DND-41 (cell line): Measurements from ENCODE around the gene SEPTIN5.

Source experiments
- ATAC-seq: fragments of 200-7000 bp; cut with Tn5 transposase; 3 replicates; pipeline ENCODE4 v1.9.1; 2021; ENCODE audit warnings: low read depth; ENCODE audit not compliant: insufficient read depth
- DNase-seq: peaks from one replicate; pipeline ENCODE4 v3.0.0-alpha.2; 2020
- H2AFZ ChIP-seq: 2 replicates; pipeline ENCODE4 v1.6.0; 2012; ENCODE audit warnings: low read depth, low read length
- H3K27ac ChIP-seq: 2 replicates; pipeline ENCODE4 v1.5.1; 2012; ENCODE audit warnings: low read length, inconsistent platforms
- H3K27me3 ChIP-seq: fragments of 200-600 bp; sonication (generic); 2 replicates; pipeline ENCODE4 v1.6.0; 2012; ENCODE audit warnings: low read length, mild to moderate bottlenecking, inconsistent platforms; ENCODE audit not compliant: insufficient read depth, poor library complexity
- H3K36me3 ChIP-seq: 2 replicates; pipeline ENCODE4 v1.5.1; 2012; ENCODE audit warnings: low read length, inconsistent platforms; ENCODE audit not compliant: insufficient read depth
- H3K4me1 ChIP-seq: 2 replicates; pipeline ENCODE4 v1.5.1; 2012; ENCODE audit warnings: mild to moderate bottlenecking, low read length; ENCODE audit not compliant: insufficient read depth
- H3K4me2 ChIP-seq: 2 replicates; pipeline ENCODE4 v1.6.0; 2012; ENCODE audit warnings: mild to moderate bottlenecking, moderate library complexity, low read length, inconsistent platforms; ENCODE audit not compliant: insufficient read depth
- H3K4me3 ChIP-seq, 2 experiments: fragments of 200-600 bp in 1 of 2; shearing (Covaris generic) in 1 of 2; 2 replicates each; pipeline ENCODE4 v1.5.1; 2012 to 2016; ENCODE audit warnings: inconsistent platforms in 2 of 2, low read length in 2 of 2, mild to moderate bottlenecking in 2 of 2, low read depth in 1 of 2, moderate library complexity in 1 of 2
- H3K79me2 ChIP-seq: 2 replicates; pipeline ENCODE4 v1.6.0; 2012; ENCODE audit warnings: low read length, inconsistent platforms; ENCODE audit not compliant: insufficient read depth
- H3K9ac ChIP-seq: 2 replicates; pipeline ENCODE4 v1.6.0; 2012; ENCODE audit warnings: low read depth, mild to moderate bottlenecking, inconsistent platforms, low read length, moderate library complexity
- H3K9me3 ChIP-seq: 2 replicates; pipeline ENCODE4 v1.5.1; 2012; ENCODE audit warnings: low read length, moderate library complexity, mild to moderate bottlenecking, inconsistent platforms; ENCODE audit not compliant: insufficient read depth, severe bottlenecking
- H4K20me1 ChIP-seq: 2 replicates; pipeline ENCODE4 v1.6.0; 2012; ENCODE audit warnings: low read length; ENCODE audit not compliant: insufficient read depth
- EZH2 ChIP-seq: IDR thresholded peaks from 3 replicates; pipeline ENCODE4 v1.6.1; 2012; ENCODE audit warnings: borderline replicate concordance, low read depth, mild to moderate bottlenecking, moderate library complexity, low read length, inconsistent platforms; ENCODE audit not compliant: severe bottlenecking
- TF ChIP-seq, protein P1 (sequence below): IDR thresholded peaks from 2 replicates; pipeline ENCODE4 v1.5.1; 2012; ENCODE audit warnings: borderline replicate concordance, low read length, moderate library complexity, mild to moderate bottlenecking; ENCODE audit not compliant: poor library complexity, severe bottlenecking; ENCODE audit errors: extremely low read depth

SEPTIN5 gene

GRCh38 chr22:19731361-19732135, 17.2 kb downstream of the SEPTIN5 start:
- Histone ChIP-seq H4K20me1 (no peaks in the 10 kb centered on the region), H3K4me2 (peak overlapping the region; percentile 91), H3K27ac (no peak overlapping the region), H3K79me2 (no peaks in the 10 kb centered on the region), H3K4me1 (peaks cover 13% of the 10 kb centered on the region), H3K9ac (no peak overlapping the region; the same call in 1 of the 2 replicates), H3K36me3 (no peaks in the 10 kb centered on the region), H2AFZ (no peak overlapping the region; the same call in 1 of the 2 replicates), H3K27me3 (no peaks in the 10 kb centered on the region), H3K4me3 (peak overlapping the region in 1 of 2 experiments; percentile 65; a peak in 1 of 4 replicates), H3K9me3 (no peaks in the 10 kb centered on the region)
- no peak for ATAC-seq
- no peak for DNase-seq
- TF ChIP-seq EZH2, result no peak
- TF ChIP-seq, protein P1, sequence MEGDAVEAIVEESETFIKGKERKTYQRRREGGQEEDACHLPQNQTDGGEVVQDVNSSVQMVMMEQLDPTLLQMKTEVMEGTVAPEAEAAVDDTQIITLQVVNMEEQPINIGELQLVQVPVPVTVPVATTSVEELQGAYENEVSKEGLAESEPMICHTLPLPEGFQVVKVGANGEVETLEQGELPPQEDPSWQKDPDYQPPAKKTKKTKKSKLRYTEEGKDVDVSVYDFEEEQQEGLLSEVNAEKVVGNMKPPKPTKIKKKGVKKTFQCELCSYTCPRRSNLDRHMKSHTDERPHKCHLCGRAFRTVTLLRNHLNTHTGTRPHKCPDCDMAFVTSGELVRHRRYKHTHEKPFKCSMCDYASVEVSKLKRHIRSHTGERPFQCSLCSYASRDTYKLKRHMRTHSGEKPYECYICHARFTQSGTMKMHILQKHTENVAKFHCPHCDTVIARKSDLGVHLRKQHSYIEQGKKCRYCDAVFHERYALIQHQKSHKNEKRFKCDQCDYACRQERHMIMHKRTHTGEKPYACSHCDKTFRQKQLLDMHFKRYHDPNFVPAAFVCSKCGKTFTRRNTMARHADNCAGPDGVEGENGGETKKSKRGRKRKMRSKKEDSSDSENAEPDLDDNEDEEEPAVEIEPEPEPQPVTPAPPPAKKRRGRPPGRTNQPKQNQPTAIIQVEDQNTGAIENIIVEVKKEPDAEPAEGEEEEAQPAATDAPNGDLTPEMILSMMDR, result no peak

DNA sequence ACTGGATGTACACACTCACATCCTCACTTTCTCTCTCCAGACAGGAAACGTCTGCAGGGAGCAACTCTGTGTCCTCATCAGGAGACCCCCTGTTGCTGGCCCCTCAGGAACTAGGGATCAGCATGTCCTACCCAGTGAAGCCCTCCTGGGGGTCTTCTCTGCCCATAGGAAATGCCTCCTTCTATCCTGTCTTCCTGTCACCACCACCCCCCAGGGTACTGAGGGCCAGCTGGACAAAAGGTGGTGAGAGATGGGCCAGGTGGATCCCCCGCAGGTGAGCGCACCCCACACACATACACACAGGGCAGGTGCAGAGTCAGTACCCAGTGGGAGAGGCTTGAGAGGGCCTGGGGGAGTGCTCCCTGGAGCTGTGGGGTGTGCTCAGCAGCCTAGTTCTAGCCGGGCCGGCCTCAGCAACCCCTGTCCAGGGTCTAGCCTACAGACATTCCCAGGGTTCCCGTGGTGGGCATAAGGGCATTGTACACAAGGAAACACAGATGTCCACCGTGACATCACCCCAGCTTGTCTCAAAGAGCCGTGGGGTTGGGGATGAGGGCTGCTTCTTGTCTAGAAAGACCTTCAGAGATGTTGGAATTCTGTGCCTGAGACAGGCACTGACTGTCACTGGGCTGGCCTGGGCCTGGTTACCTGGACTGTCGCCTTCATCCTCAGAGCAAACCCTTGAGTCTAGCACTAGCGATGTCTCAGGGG, 18.3 kb downstream of the SEPTIN5 start:
- Histone ChIP-seq H3K4me2 (no peak overlapping the region), H2AFZ (no peak overlapping the region), H3K9me3 (no peaks in the 10 kb centered on the region), H3K4me1 (peaks cover 13% of the 10 kb centered on the region), H3K9ac (no peak overlapping the region), H3K27me3 (no peaks in the 10 kb centered on the region), H3K4me3 (no peak overlapping the region), H3K36me3 (no peaks in the 10 kb centered on the region), H3K79me2 (no peaks in the 10 kb centered on the region), H3K27ac (no peak overlapping the region), H4K20me1 (no peaks in the 10 kb centered on the region)
- TF ChIP-seq, protein P1, result no peak
- no peak for TF ChIP-seq EZH2
- no peak for DNase-seq
- no peak for ATAC-seq

DNA sequence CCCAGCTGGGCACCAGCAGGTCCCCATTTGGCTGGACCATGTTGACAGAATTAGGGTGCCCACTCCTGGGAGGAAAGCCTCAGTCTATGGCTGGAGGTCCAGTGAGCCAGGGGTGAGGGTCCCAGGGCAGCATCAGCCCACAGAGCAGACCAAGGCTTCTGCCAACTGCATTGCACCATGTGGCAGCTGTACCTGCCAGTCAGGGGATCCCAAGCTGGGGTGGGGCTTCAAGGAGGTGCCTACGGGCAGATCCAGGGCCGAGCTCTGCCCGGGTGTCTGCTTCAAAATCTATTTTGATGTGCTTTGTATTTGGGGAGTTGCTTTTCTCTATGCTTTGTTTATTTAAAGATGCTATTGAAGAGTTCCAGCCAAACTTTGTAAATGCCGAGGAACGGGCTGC, 19.5 kb downstream of the SEPTIN5 start:
- no peak for DNase-seq
- Histone ChIP-seq H3K4me1 (peaks cover 13% of the 10 kb centered on the region), H3K27ac (no peak overlapping the region), H3K4me2 (no peak overlapping the region), H2AFZ (no peak overlapping the region), H3K27me3 (no peaks in the 10 kb centered on the region), H3K36me3 (no peaks in the 10 kb centered on the region), H3K4me3 (no peak overlapping the region), H4K20me1 (no peaks in the 10 kb centered on the region), H3K9ac (no peak overlapping the region), H3K79me2 (no peaks in the 10 kb centered on the region), H3K9me3 (no peaks in the 10 kb centered on the region)
- ATAC-seq, result no peak
- no peak for TF ChIP-seq EZH2
- TF ChIP-seq, protein P1, result no peak
